ENCODE data around the gene KCNG2.

Gene KCNG2

DNA sequence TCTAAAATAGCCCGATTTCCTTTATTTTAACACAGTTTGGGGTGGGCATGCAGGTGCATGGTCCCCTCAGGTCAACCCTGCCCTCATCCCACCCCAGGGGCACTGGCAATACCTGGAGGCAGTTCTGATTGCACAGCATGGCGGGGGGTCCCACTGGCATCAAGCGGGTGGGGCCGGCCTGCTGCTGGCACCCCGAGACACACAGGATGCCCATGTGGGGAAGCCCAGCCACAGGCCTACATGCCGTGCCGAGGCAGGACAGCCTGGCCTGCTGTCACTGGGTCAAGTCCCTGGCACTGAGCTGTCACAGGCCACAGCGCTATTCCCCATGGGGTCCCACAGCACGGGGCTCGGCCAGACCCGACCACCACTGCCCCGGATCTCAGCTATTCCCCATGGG is 11.9 kb upstream of the KCNG2 start:
- DNase-seq (ENCODE audit: low spot score), result no peak

DNA sequence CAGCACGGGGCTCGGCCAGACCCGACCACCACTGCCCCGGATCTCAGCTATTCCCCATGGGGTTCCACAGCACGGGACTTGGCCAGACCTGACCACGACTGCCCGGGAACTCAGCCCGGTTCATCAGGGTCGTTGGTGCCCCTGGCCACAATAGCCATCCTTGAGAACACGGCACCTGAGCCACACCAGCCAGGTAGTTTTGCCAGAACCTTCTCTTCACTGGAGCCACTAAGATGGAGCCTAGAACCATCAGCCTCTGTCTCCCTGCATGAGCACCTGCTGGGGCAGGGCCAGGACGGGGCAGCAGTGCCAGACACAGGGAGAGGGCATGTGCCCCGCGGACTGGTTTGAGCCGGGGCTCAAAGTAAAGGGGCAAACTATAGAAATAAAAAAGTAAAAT is 11.4 kb upstream of the KCNG2 start:
- no peak for DNase-seq (ENCODE audit: low spot score)

DNA sequence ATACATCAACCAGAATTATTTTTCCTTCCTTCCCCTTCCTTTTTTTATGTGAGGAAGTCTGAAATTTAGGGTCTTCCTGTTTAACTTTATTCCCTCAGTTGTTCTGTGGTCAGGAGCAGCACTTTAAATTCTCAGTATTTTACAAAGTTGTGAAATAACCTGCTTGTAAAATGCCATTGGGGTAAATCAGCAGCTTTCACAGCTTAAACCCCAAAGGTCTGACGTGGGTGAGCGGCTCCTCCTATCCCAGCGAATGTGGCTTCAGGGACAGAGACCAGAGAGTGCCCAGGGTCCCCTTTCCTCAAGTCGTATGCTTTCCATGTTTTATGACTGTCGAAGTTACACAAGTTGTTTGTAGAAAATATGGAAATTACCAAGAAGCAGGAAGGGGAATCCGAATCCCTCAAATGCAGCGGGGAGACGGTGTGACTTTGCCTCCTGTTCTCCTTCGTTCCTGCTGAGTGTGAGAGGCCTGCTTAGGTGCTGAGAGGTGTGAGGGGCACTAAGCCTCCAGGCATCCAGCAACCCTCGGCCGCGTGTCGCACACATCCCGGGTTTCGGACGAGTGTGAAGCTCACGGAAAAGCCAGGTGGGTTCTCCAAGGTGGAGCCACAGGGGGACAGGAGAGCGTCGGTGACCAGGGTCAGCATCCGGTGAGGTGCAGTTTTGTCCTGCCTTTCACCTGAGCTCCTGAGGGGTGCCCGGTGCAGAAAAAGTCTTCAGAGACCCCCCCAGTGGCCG is 10.8 kb upstream of the KCNG2 start:
- DNase-seq (ENCODE audit: low spot score), result peak; percentile 29

DNA sequence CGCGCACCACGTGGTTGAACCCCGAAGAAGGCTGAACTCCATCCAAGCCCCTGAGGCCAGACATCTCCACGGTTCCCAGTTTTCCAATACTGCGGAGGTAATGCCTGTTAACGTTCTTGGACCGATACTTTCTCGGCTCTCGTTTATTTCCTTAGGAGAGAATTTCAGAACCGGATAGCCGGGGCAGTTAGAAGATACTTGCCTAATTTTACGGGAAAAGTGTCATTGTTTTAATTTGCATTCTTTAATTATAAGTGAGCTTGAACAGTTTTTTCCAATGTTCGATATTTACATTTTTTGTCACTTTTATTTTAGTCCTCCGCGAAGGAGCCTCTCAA is 10.2 kb upstream of the KCNG2 start:
- no peak for DNase-seq (ENCODE audit: low spot score)

DNA sequence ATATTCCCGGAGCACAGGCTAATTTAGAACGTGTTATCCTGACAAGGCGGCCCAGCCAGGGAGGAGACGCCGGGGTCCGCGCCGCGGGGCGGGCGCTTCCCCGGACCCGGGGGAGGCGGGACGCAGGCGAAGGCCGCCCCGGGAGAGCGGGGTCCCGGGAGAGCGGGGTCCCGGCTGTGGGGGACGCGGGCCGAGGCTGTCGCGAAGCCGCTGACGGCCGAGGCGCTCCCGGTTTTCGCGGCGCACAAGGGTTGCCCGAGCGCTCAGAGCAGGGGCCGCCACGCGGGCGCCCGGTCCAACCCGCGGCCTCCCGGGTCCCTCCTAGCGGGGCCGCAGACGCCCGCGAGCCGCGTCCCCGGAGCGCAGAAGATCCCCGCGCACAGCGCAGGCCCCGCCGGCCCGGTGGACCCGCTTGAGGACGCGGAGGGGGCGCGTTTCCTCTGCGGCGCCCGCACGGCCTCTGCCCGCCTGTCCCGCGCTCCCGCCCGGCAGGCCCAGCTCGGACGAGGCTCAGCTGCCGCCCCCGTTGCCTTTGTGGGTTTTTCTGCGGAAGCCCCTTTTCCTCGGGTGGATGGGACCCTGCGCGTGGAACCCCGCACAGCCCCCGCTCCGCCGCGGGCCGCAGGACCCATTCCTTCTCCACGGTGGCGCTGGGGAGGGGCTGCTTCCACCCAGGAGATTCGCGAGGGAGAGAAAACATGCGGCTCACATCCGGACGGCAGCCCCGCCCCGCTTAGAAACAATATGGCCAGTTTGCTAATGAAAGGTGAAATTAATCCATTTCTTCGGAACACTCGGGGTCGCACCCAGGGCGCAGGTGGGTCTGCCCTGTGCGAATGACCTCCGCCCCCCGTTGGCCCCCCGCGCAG is 9.6 kb upstream of the KCNG2 start:
- no peak for DNase-seq (ENCODE audit: low spot score)

DNA sequence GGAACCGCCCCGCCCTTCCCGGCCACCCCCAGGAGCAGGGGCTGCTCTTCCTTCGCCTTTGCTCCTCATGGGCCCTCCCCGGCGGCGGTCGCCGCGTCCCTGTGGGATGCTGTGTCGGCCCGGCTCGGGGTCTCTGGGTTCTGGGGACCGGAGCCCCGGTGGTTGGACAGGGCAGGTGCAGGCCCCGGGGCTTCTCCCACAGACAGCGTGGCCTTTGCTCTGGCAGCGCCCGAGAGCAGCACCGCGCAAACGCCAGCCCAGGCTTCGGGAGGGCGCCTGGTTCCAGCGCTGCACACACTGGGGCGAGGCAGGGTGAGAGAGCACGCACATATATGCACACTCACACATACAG is 9.0 kb upstream of the KCNG2 start:
- no peak for DNase-seq (ENCODE audit: low spot score)

DNA sequence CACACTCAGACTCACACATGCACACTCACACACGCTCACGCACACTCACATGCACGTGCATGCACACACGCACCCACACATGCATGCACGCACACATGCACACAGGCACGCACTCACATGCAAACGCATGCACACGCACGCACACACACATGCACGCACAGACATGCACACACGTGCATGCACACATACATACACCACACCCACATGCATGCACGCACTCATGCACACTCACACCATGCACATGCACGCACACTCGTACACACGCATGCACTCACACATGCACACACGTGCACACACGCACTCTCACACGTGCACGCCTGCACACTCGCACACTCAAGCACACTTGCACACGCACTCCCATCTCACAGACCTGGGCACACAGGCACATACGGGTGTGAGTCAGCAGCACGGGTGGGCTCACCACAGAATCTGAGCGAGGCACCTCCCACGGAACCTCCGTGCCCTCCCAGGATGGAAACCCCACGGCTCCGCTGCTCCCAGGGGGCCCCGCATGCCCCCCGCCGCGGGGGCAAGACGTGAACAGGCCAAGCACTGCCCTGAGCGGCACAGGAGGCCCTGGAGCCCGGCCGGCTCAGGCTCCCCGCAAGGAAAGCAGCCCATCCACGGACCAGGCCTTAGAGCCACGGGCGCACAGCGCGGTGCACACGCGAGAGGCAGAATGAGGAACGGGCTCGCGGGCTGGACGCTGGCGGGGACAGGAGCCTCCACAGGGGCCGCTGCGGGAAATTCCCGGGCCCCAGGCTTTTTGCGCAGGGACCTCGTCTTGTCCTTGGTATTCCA is 8.4 kb upstream of the KCNG2 start:
- DNase-seq (ENCODE audit: low spot score), result no peak

DNA sequence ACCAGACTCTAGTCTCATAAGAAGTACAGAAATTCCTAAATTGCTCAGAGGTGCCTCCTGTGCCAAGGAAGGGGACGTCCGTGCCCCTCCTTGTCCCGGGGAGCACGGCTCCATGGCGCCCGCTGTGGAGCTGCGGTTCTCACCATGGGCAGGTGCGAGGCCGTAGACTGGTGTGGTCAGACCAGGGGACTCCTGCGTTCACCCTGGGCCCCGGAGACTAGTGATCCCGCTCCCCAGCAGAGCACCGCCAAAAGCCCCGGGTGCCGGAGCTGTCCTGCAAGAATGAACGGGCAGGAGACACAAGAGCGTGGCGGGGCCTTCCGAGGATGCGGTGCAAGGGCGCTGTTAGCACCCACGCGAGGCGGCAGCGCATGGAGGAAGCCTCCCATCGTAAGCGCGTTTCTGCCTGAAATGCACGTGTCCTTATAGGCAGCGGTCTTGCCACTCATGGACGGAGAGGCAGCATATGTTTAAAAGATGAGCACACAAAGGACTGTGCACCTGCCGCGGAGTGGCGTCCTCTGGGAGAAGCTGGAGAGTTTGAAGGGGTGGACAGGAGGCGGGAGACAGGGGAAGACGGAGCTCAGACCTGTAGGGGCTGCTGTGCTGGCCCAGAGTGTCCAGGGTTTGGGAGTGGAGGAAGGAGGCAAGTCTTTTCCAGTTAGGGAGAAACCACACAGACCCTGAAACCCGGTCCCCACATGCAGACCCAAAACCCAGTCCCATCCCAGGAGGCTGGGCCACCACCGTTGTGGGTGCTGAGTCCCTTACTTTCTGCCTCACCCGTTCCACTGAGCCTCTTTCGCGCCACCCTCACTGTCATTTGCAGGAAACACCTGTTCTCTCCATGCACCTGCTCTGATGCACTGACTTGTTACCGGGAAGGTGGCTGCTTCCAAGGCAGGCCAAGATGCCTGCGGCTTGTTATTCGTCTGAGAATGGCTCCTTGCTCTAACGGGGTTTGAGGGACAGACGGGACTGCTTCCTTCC is 7.5 kb upstream of the KCNG2 start:
- no peak for DNase-seq (ENCODE audit: low spot score)

DNA sequence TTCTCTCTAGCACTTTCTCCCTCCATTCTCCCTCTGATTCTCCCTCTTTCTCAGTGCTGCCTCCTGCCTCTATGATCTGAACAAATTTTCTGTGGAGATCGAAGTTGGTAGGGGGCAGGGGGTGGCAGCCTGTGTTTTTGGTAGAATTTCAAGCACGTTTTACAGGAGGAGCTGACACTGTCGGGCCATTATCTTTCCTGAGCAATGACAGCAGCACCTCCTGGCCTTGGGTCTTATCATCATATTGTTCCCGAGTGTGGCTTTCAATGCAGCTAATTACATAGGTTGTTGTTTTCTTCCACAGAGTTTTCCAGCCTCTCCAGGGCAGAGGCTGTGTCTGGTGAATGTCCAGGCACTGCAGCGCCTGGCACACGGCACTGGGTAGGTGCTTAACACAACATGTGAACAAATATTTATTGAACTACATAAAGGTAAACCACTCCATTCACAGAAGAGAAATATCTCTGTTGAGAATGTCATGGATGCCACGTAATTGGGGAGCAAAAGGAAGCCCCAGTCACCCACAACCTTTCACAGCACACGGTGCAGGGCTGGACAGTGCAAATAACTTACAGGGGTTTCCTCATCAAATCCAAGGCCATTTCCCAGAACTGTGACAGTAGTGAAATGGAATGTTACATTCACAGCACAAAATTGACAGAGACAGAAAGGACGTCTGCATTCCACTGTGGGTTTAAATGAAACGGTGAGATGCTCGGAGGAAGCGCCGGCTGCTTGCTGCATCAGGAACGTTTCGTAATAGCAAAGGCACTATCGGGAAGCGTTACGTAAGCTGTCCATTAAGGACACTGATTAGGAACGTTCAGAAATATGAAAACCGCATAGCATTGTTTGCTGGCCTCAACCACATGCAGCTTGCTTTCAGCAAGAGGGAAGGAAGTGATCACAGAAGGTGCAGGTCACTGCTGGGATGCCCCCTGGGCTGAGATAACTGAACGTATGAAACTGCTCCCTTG is 6.5 kb upstream of the KCNG2 start:
- DNase-seq (ENCODE audit: low spot score), result peak; percentile 83

DNA sequence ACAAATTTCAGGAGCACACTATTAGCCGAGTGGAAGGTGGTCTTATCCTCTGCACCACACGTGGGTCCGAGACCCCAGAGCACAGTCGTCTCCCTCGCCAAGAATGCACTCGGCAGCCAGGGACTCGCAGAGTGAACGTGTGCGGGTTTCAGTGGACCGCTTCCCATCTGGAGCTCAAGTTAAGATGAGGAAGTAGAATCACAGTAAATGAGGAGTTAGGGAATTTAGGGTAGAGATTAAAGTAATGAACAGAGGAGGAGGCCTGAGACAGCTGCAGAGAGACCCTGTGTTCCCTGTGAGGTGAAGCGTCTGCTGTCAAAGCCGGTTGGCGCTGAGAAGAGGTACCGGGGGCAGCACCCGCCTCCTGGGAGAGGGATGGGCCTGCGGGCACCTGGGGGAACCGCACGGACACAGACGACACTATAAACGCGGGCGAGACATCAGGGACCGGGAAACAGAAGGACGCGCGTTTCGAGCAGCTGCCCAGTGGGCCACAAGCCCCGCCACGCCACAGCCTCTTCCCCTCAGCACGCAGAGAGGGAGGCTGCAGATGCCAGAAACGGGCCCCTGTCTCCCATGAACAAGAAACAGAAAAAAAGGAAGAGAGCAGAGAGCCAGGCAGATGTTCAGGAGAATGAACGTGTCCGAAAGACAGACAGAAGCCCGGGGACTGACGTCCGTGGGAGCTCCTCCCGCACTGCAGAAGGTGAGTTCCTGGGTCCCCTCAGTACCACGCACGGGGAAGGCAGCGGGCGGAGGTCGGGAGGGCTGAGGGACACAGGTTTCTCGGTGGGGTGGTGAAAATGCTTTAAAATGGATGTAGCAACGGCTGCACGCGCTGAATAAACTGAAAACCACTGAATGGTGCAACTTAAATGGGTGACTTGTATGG is 5.4 kb upstream of the KCNG2 start:
- DNase-seq (ENCODE audit: low spot score), result no peak

DNA sequence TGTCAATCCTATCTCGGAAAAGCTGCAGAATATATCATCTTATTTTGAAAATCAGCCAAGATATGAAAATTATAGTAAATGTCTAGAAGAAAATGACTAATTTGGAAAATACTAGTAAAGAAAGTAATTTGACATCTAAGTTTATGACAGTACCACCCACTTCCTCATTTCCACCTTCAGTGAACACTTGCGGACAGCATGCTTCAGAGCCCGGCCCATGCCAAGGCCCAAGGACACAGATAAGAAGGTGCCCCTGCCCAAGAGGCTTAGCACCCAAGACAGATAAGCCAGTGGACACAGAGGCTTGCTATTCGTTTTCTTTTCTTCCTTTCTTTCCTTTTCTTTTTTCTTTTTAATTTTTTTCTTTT is 4.8 kb upstream of the KCNG2 start:
- no peak for DNase-seq (ENCODE audit: low spot score)

DNA sequence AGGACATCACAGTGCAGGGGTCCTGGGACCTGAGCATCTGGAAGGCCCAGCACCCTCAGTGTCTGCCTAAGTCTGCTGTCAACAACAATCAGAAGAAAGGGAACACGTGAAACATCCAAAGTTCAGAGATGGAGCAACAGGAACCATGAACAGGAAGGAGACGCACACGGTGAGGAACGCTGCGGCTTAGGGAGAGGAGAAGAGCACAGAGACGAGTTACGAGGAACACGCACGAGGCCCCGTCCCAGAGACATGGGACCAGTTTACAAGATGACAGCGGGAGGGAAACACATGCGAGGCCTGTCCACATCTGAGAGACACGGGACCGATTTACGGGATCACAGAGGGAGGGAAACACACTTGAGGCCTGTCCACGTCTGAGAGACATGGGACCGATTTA is 2.9 kb upstream of the KCNG2 start:
- no peak for DNase-seq (ENCODE audit: low spot score)

DNA sequence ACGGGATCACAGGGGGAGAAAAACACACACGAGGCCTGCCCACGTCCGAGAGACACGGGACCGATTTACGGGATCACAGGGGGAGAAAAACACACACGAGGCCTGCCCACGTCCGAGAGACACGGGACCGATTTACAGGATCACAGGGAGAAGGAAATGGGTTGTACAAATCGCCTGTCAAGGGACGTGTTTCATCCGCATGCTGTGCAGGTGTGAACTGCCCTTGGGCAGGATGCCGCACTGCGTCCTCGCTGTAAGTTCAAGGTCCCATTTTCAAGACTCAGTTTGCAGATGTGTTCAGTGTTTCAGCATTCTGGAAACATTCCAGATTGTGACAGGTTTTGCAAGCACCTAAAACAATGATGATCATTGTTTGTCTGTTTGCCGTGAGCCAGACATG is 2.3 kb upstream of the KCNG2 start:
- DNase-seq (ENCODE audit: low spot score), result no peak

DNA sequence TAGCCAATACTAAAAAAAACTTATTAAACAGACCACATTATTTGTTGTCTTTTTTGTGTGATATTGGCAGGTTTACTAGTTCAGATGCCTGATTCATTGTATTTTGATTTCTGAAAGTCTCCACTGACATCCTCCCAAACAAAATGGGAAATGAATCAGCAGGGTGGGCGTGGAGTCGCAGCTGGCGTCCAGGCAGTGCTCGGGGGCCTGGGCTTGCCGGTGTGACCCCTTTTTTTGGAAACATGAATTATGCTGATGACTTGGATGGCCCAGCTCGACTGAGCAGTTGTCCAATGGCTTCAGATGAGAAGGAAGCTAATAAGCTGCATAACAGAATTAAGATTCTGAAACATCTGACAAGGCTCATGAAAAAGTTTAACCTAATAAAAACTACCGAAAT is 1.7 kb upstream of the KCNG2 start:
- no peak for DNase-seq (ENCODE audit: low spot score)

DNA sequence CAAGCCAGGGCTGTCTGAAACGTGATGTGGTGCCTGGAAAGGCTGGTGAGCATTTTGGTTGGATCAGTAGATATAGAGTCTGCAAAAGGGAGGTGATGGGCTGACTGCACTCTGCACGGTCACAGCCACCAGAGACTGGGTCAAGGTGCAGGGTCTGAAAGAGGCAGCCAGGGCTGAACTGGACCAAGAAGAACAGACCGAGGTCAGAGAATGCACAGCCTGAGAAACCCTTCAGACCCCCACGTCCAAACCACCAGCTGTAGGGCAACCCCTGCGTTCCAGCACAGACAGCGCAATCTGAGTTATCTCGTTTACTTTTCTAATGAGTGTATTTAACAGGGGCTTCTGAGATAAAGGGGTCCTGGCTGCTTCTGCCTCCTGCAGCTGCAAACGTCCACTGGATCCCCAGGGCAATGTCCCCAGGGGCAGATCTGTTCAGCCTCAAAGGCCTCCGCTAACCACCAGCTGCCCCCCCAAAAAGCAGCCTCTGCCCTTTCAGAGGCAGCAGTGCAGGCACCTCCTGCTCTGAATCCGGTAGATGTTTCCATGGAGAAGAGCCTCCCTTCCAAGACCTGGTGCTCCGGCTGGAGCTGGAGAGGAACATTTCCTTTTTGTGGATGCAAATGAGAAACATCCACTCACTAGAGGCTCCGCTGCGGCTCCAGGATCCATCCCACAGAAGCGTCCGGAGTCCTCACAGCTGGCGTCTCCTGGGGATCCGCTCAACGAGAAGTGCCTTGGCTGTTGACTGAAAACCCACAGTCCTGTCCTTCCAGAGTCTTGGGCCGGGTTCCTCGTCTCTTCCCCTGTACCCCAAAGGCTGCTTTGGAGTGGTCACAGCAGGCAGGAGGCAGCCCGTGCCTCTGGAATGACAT is 970 bp upstream of the KCNG2 start:
- DNase-seq (ENCODE audit: low spot score), result peak; percentile 25

DNA sequence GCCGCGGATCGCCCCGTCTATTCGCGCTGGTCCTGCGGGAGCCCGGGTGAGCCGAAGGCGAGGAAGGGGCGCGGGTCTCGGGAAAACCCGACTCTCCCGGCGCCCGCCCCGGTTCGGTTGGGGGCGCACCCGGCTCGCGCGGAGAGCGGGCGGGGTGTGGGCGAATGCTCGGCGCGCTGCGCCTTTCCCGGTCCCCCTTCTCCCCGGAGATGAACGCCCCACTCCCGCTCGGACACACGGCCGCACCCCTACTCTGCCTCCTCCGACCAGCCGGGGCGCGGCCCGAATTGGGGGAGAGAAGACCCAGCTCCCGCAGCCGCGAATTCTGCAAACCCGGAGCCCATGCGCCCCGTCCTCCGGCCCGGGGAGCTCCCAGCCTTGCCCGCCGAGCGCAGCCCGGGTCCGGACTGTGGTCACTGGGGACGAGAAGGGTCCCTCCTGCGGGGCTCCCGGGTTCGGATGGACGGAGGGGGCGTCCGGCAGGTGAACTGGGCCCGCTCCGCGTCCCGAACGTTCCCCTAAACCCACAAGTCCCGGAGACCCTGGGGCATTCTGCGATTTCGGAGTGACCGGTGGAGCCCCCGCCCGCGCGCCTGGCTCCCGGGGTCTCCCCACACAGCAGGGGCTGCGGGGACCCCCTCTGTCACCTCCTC is 734 bp downstream of the KCNG2 start:
- no peak for DNase-seq (ENCODE audit: low spot score)

DNA sequence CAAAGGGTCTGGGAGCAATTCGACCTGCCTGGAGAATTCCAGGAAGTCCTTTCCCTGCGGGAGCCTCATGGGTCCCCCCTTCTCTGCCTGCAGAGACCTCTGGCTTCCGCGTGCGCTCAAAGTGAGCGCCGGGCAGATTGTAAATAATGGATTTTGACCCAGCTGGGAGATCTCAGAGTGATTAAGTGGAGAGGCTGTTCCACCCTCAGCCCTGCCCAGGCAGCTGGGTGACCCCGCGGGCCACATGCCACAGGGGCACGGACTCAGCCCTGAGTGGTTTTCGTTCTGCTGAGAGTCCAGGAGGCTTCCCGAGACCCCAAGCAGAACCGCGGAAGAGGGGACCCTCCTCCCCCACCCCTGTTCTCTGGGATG is 1.2 kb downstream of the KCNG2 start:
- no peak for DNase-seq (ENCODE audit: low spot score)

Measured in AG08395 (cell line).